HepG2 (cell line): ENCODE measurements around the gene HELZ2. TPM values are rescaled to one million over a fixed set of nuclear protein-coding genes. Genes with fewer than 3 reads are reported as not detected.
A peak's percentile ranks its signal among the peaks of the same experiment; 100 is the strongest.

Experiments used
- ATF4 ChIP-seq, 2 experiments: fragments of 450-650 bp in 1 of 2; sonication (generic) in 1 of 2; formaldehyde crosslinking; IDR thresholded peaks; 2 replicates each; pipeline versions ENCODE4 v1.5.0 to v1.8.0; 2020 to 2022; ENCODE audit warnings: mild to moderate bottlenecking in 1 of 2, missing genetic modification reagents in 1 of 2
- BHLHE40 ChIP-seq: IDR thresholded peaks from 2 replicates; pipeline ENCODE4 v1.6.1; 2011; ENCODE audit warnings: low read length, improper control_type of control experiment
- BORCS8-MEF2B ChIP-seq: sonication (generic); formaldehyde crosslinking; IDR thresholded peaks from 2 replicates; pipeline ENCODE4 v1.8.0; 2022; ENCODE audit warnings: mild to moderate bottlenecking, missing genetic modification reagents
- CBX1 ChIP-seq: IDR thresholded peaks from one replicate; pipeline ENCODE4 v1.6.1; 2016; ENCODE audit warnings: antibody characterized with exemption, low read depth
- HDAC1 ChIP-seq: sonication (generic); formaldehyde crosslinking; IDR thresholded peaks from 2 replicates; pipeline ENCODE4 v1.5.1; 2020; ENCODE audit warnings: mild to moderate bottlenecking, missing genetic modification reagents
- HNF1A ChIP-seq, 2 experiments: sonication (generic) in 1 of 2; formaldehyde crosslinking in 1 of 2; IDR thresholded peaks; 2 replicates each; pipeline versions ENCODE4 v1.4.0 to v1.6.1; 2016 to 2020; ENCODE audit warnings: borderline replicate concordance in 1 of 2, low read depth in 1 of 2, mild to moderate bottlenecking in 1 of 2, missing genetic modification reagents in 1 of 2
- HNRNPUL1 ChIP-seq: fragments of 200-400 bp; formaldehyde crosslinking; IDR thresholded peaks from 2 replicates; pipeline ENCODE4 v1.6.1; 2017; ENCODE audit warnings: low read depth, mild to moderate bottlenecking, low read length, moderate library complexity
- IRF9 ChIP-seq: sonication (generic); formaldehyde crosslinking; IDR thresholded peaks from 2 replicates; pipeline ENCODE4 v1.8.0; 2022; ENCODE audit warnings: missing genetic modification reagents, mild to moderate bottlenecking, borderline replicate concordance
- NR2F6 ChIP-seq, 2 experiments: IDR thresholded peaks; 2 replicates each; pipeline ENCODE4 v1.6.1; 2016; ENCODE audit warnings: antibody characterized with exemption in 1 of 2, mild to moderate bottlenecking in 1 of 2
- PBX3 ChIP-seq: sonication (generic); formaldehyde crosslinking; IDR thresholded peaks from 2 replicates; pipeline ENCODE4 v1.8.1; 2023; ENCODE audit warnings: missing genetic modification reagents, inconsistent platforms, borderline replicate concordance
- POLR2AphosphoS2 ChIP-seq: IDR thresholded peaks from 2 replicates; pipeline ENCODE4 v1.6.1; 2011; ENCODE audit warnings: low read depth, low read length, improper control_type of control experiment
- SIN3A ChIP-seq: IDR thresholded peaks from 2 replicates; pipeline ENCODE4 v1.6.1; 2011; ENCODE audit warnings: low read depth, mild to moderate bottlenecking, control low read depth, low read length, borderline replicate concordance
- SNAPC2 ChIP-seq: sonication (generic); formaldehyde crosslinking; IDR thresholded peaks from 2 replicates; pipeline ENCODE4 v1.8.1; 2022; ENCODE audit warnings: mild to moderate bottlenecking, missing genetic modification reagents
- ZBTB20 ChIP-seq: sonication (generic); formaldehyde crosslinking; IDR thresholded peaks from 2 replicates; pipeline ENCODE4 v1.8.1; 2023; ENCODE audit warnings: missing genetic modification reagents, low read depth, mild to moderate bottlenecking, borderline replicate concordance
- ZNF563 ChIP-seq: sonication (generic); formaldehyde crosslinking; IDR thresholded peaks from 2 replicates; pipeline ENCODE4 v1.8.0; 2022; ENCODE audit warnings: mild to moderate bottlenecking, moderate library complexity, missing genetic modification reagents
- polyA plus RNA-seq, 8 experiments: library from polyadenylated mRNA; depleted of rRNA in 3 of 8; stranded (reverse) in 7 of 8; unstranded in 1 of 8; fragments of >200 nt; fragmentation: Illumina TruSeq in 4 of 8; extraction: Trizol in 4 of 8; gene quantifications; 2 replicates each; pipeline versions ENCODE4 v1.2.1 to v1.2.3, GENCODE V29; 2011 to 2016; ENCODE audit warnings: low read depth in 4 of 8, missing spikeins in 1 of 8, mixed read lengths in 1 of 8; ENCODE audit not compliant: insufficient read depth in 1 of 8
- total RNA-seq, 5 experiments: library from RNA; depleted of rRNA; stranded (reverse); fragments of >200 nt; fragmentation: Illumina TruSeq; extraction: Trizol; gene quantifications; 2 replicates each; pipeline ENCODE4 v1.2.3, GENCODE V29; 2016; ENCODE audit warnings: low read depth in 1 of 5

HELZ2 gene
- total and polyA plus RNA-seq, 2 of the 13 experiments (the other 11 are each of a cell fraction or from before 2014, with no cell fraction given) = 9.6 to 10.1 TPM

- no peak for TF ChIP-seq PBX3 (CRISPR knock-in tag)
- TF ChIP-seq HNRNPUL1 = no peak
- TF ChIP-seq BHLHE40 = peak; percentile 76
- no peak for TF ChIP-seq NR2F6 (IDR thresholded peaks at IDR 0.05)
- TF ChIP-seq NR2F6 (CRISPR knock-in tag; IDR thresholded peaks at IDR 0.05) = no peak
- TF ChIP-seq IRF9 = peak; percentile 48; the same call in 1 of the 2 replicates
- TF ChIP-seq SNAPC2 (CRISPR knock-in tag) = no peak
- TF ChIP-seq BORCS8-MEF2B (CRISPR knock-in tag) = 0 out of 2 replicates have a peak, but pooled peaks have one; percentile 43
- TF ChIP-seq HNF1A (IDR thresholded peaks at IDR 0.05; ENCODE audit: low read depth) = no peak
- TF ChIP-seq HNF1A (CRISPR knock-in tag; IDR thresholded peaks at IDR 0.05; ENCODE audit: borderline replicate concordance) = 0 out of 2 replicates have a peak, but pooled peaks have one; percentile 31
- peak; percentile 10; the same call in 1 of the 2 replicates for TF ChIP-seq ZNF563 (CRISPR knock-in tag)
- TF ChIP-seq CBX1 = no peak
- TF ChIP-seq POLR2AphosphoS2 = no peak
- TF ChIP-seq ZBTB20 (CRISPR knock-in tag) = no peak
- TF ChIP-seq SIN3A = no peak
- TF ChIP-seq HDAC1 = 0 out of 2 replicates have a peak, but pooled peaks have one; percentile 24
- TF ChIP-seq ATF4 (CRISPR knock-in tag; IDR thresholded peaks at IDR 0.05) = no peak
Observed at GRCh38 chr20:63540417-63541186, 33.4 kb downstream of the HELZ2 start (continued).
